T-helper 2 cell treated with Interferon-gamma antibody and Interleukin-4, amounts not matched to agents 100 ng/mL and 5 ng/mL, for 36 hours (primary cell): ENCODE measurements around the gene SLC12A9. TPM values are rescaled to one million over a fixed set of nuclear protein-coding genes. Genes with fewer than 3 reads are reported as not detected.
"Not testable (repeated sequence)": the region's sequence is repeated elsewhere in the genome, so short reads cannot be mapped to it uniquely, and the experiment has no call there.

Source experiments
- intact Hi-C: fragments of 100-400 bp; cut with micrococcal nuclease; formaldehyde crosslinking; loops from one replicate; pipeline ENCODE4 v1.15.1; 2023
- total RNA-seq: library from RNA; stranded (reverse); gene quantifications from 2 replicates; pipeline ENCODE4 v1.2.3, GENCODE V29; 2022

SLC12A9 gene
- total RNA-seq, result 41.3 and 45.6 TPM in 2 replicates

- intact Hi-C loops, result loop anchor here (1.0 to 5.0 kb wide), 5 partner anchors 23 to 160 kb away; partner anchors contain the start of genes GIGYF1, SRRT and UFSP1
These were observed at the start of gene SLC12A9 for GRCh38 chr7:100852048-100852872. Gene SLC12A9 (plus strand): TSS chr7:100852713. CDS start chr7:100854198, 1,485 bp downstream.

- intact Hi-C loops, result loop anchor here (5.0 kb wide), 1 partner anchor 34 kb away; no protein-coding TSS in a partner anchor
These were observed 49.6 kb upstream of the SLC12A9 start for GRCh38 chr7:100802951-100803350.

GRCh38 chr7:100803398-100804161, 48.9 kb upstream of the SLC12A9 start:
- intact Hi-C loops, result loop anchor here (5.0 kb wide), 1 partner anchor 34 kb away; no protein-coding TSS in a partner anchor

GRCh38 chr7:100804681-100805431, 47.7 kb upstream of the SLC12A9 start:
- intact Hi-C loops, result loop anchor here (5.0 kb wide), 1 partner anchor 32 kb away; no protein-coding TSS in a partner anchor

GRCh38 chr7:100806276-100806675, 46.2 kb upstream of the SLC12A9 start:
- intact Hi-C loops, result no loop called here

GRCh38 chr7:100806883-100807282, 45.6 kb upstream of the SLC12A9 start:
- intact Hi-C loops, result not testable (repeated sequence)

GRCh38 chr7:100808354-100808875, 44.1 kb upstream of the SLC12A9 start:
- intact Hi-C loops, result no loop called here

GRCh38 chr7:100811480-100811879, 41.0 kb upstream of the SLC12A9 start:
- intact Hi-C loops, result no loop called here

- intact Hi-C loops, result no loop called here
These were observed 39.8 kb upstream of the SLC12A9 start for GRCh38 chr7:100812729-100813128.

GRCh38 chr7:100816515-100816914, 36.0 kb upstream of the SLC12A9 start:
- intact Hi-C loops, result not testable (repeated sequence)

- intact Hi-C loops, result no loop called here
These were observed 35.4 kb upstream of the SLC12A9 start for GRCh38 chr7:100817097-100817496.

- intact Hi-C loops, result no loop called here
These were observed 34.1 kb upstream of the SLC12A9 start for GRCh38 chr7:100818366-100818765.

- intact Hi-C loops, result no loop called here
These were observed 33.7 kb upstream of the SLC12A9 start for GRCh38 chr7:100818825-100819224.

- intact Hi-C loops, result no loop called here
These were observed 32.9 kb upstream of the SLC12A9 start for GRCh38 chr7:100819586-100819985.

GRCh38 chr7:100822236-100823139, 30.0 kb upstream of the SLC12A9 start:
- intact Hi-C loops, result no loop called here

- intact Hi-C loops, result no loop called here
These were observed 29.4 kb upstream of the SLC12A9 start for GRCh38 chr7:100823140-100823525.

GRCh38 chr7:100823534-100823933, 29.0 kb upstream of the SLC12A9 start:
- intact Hi-C loops, result no loop called here

- intact Hi-C loops, result no loop called here
These were observed 27.9 kb upstream of the SLC12A9 start for GRCh38 chr7:100824499-100825214.

- intact Hi-C loops, result no loop called here
These were observed 27.3 kb upstream of the SLC12A9 start for GRCh38 chr7:100825215-100825671.
